NCI-H510A treated with DMSO at 0.1 percent for 48 hours (cell line): Measurements from ENCODE around the gene GIGYF1.
"Not testable (repeated sequence)": the region's sequence is repeated elsewhere in the genome, so short reads cannot be mapped to it uniquely, and the experiment has no call there.

ENCODE experiments used
- DNase-seq: peaks from one replicate; lab custom pipeline; 2025; lab: John Stamatoyannopoulos, UW

GIGYF1 gene

GRCh38 chr7:100694098-100694745 is at the start of gene GIGYF1:
TSS of gene GIGYF1 (minus strand) at chr7:100694250. CDS start at chr7:100688238, 6,012 bp downstream.
- DNase-seq = peak; percentile 13

GRCh38 chr7:100739934-100740333 is 45.9 kb upstream of the GIGYF1 start:
- no peak for DNase-seq

GRCh38 chr7:100736671-100737070 is 42.6 kb upstream of the GIGYF1 start:
- DNase-seq = no peak

GRCh38 chr7:100735730-100736129 is 41.7 kb upstream of the GIGYF1 start:
- no peak for DNase-seq

- DNase-seq = no peak
Measured at GRCh38 chr7:100731937-100732636, 38.0 kb upstream of the GIGYF1 start.

GRCh38 chr7:100730136-100730800 is 36.2 kb upstream of the GIGYF1 start:
- DNase-seq = no peak

- no peak for DNase-seq
Measured at GRCh38 chr7:100728196-100728595, 34.1 kb upstream of the GIGYF1 start.

- no peak for DNase-seq
Measured at GRCh38 chr7:100726996-100727761, 33.1 kb upstream of the GIGYF1 start.

- DNase-seq = not testable (repeated sequence)
Measured at GRCh38 chr7:100724364-100724763, 30.3 kb upstream of the GIGYF1 start.

- DNase-seq = no peak
Measured at GRCh38 chr7:100723732-100724275, 29.8 kb upstream of the GIGYF1 start.

GRCh38 chr7:100722480-100723212 is 28.6 kb upstream of the GIGYF1 start:
- no peak for DNase-seq

- DNase-seq = no peak
Measured at GRCh38 chr7:100721505-100721812, 27.4 kb upstream of the GIGYF1 start.

GRCh38 chr7:100720671-100721504 is 26.8 kb upstream of the GIGYF1 start:
- DNase-seq = no peak

- no peak for DNase-seq
Measured at GRCh38 chr7:100720279-100720670, 26.2 kb upstream of the GIGYF1 start, which contains the start of gene EPO. TSS of gene EPO (plus strand) at chr7:100720468. CDS start at chr7:100720981, 513 bp downstream.

GRCh38 chr7:100719523-100720278 is 25.7 kb upstream of the GIGYF1 start:
- DNase-seq = no peak

GRCh38 chr7:100717073-100717472 is 23.0 kb upstream of the GIGYF1 start:
- not testable (repeated sequence) for DNase-seq

- DNase-seq = no peak
Measured at GRCh38 chr7:100714725-100715124, 20.7 kb upstream of the GIGYF1 start.

GRCh38 chr7:100711369-100711768 is 17.3 kb upstream of the GIGYF1 start:
- no peak for DNase-seq

GRCh38 chr7:100710452-100710851 is 16.4 kb upstream of the GIGYF1 start:
- DNase-seq = no peak

GRCh38 chr7:100708395-100708794 is 14.3 kb upstream of the GIGYF1 start:
- no peak for DNase-seq
